ENCODE results near the gene MDM2.

Gene MDM2

GRCh38 chr12:68772714-68773113 is 35.3 kb upstream of the MDM2 start:
- DNase-seq (ENCODE audit: extremely low spot score): peak; percentile 38
- TF ChIP-seq CTCF (IDR thresholded peaks at IDR 0.05; ENCODE audit: control extremely low read depth, extremely low read depth, low read depth, missing control alignments): no peak
- POLR2A ChIA-PET: no interaction called here
- CTCF ChIA-PET: interaction anchor here (1.0 kb wide), 1 partner anchor 8 kb away, joined by 3 read pairs; no protein-coding TSS in a partner anchor

- no peak for DNase-seq (ENCODE audit: extremely low spot score)
- ChIA-PET POLR2A (no interaction called here), CTCF (interaction anchor here (1.0 to 1.2 kb wide), 2 partner anchors 9 to 34 kb away, joined by 3 to 4 read pairs; partner anchors contain the start of gene MDM2)
- no peak for TF ChIP-seq CTCF (IDR thresholded peaks at IDR 0.05; ENCODE audit: control extremely low read depth, extremely low read depth, low read depth, missing control alignments)
Observed at GRCh38 chr12:68773582-68773981, 34.4 kb upstream of the MDM2 start.

- ChIA-PET CTCF (no interaction called here), POLR2A (interaction anchor here (0.6 kb wide), 1 partner anchor 126 kb away, joined by 3 read pairs; no protein-coding TSS in a partner anchor)
- TF ChIP-seq CTCF (IDR thresholded peaks at IDR 0.05; ENCODE audit: control extremely low read depth, extremely low read depth, low read depth, missing control alignments): no peak
- DNase-seq (ENCODE audit: extremely low spot score): no peak
Observed at GRCh38 chr12:68775121-68775630, 32.8 kb upstream of the MDM2 start.

- ChIA-PET CTCF (interaction anchor here (1.1 kb wide), 1 partner anchor 25 kb away, joined by 3 read pairs; no protein-coding TSS in a partner anchor), POLR2A (interaction anchor here (0.7 kb wide), 1 partner anchor 20 kb away, joined by 6 read pairs; no protein-coding TSS in a partner anchor)
- no peak for DNase-seq (ENCODE audit: extremely low spot score)
- no peak for TF ChIP-seq CTCF (IDR thresholded peaks at IDR 0.05; ENCODE audit: control extremely low read depth, extremely low read depth, low read depth, missing control alignments)
Observed at GRCh38 chr12:68776976-68777610, 30.9 kb upstream of the MDM2 start.

GRCh38 chr12:68779280-68779679 is 28.7 kb upstream of the MDM2 start:
- POLR2A ChIA-PET: no interaction called here
- DNase-seq (ENCODE audit: extremely low spot score): no peak
- CTCF ChIA-PET: no interaction called here
- no peak for TF ChIP-seq CTCF (IDR thresholded peaks at IDR 0.05; ENCODE audit: control extremely low read depth, extremely low read depth, low read depth, missing control alignments)

- POLR2A ChIA-PET: interaction anchor here (1.1 kb wide), 1 partner anchor 27 kb away, joined by 8 read pairs; no protein-coding TSS in a partner anchor
- no peak for DNase-seq (ENCODE audit: extremely low spot score)
- CTCF ChIA-PET: interaction anchor here (1.6 kb wide), 1 partner anchor 13 kb away, joined by 5 read pairs; no protein-coding TSS in a partner anchor
- TF ChIP-seq CTCF (IDR thresholded peaks at IDR 0.05; ENCODE audit: control extremely low read depth, extremely low read depth, low read depth, missing control alignments): no peak
Observed at GRCh38 chr12:68780731-68781130, 27.2 kb upstream of the MDM2 start.

All from GM10248 (cell line).